GM12865 (cell line): ENCODE data around the gene NTRK2.

Experiments used
- DNase-seq: peaks from one replicate; pipeline ENCODE4 v3.0.0; 2010; ENCODE audit warnings: low read depth
- H3K4me3 ChIP-seq: 2 replicates; pipeline ENCODE4 v1.5.1; 2011; ENCODE audit warnings: mild to moderate bottlenecking, low read depth, low read length, control low read depth
- CTCF ChIP-seq: IDR thresholded peaks from 2 replicates; pipeline ENCODE4 v1.5.1; 2011; ENCODE audit warnings: low read length, control low read depth, low read depth, inconsistent platforms; ENCODE audit not compliant: insufficient read depth; ENCODE audit errors: missing control alignments

Gene NTRK2

GRCh38 chr9:84959339-84959738, 289.8 kb downstream of the NTRK2 start:
- no peak for DNase-seq
- no peak for TF ChIP-seq CTCF

GRCh38 chr9:84966876-84967830, 297.6 kb downstream of the NTRK2 start:
- peak; percentile 24 for TF ChIP-seq CTCF
- H3K4me3 ChIP-seq, result no peak overlapping the region
- DNase-seq, result peak; percentile 23

More at GRCh38 chr9:84959339-84959738, 289.8 kb downstream of the NTRK2 start:
- no peak overlapping the region for H3K4me3 ChIP-seq

GRCh38 chr9:84969084-84969483, 299.6 kb downstream of the NTRK2 start:
- H3K4me3 ChIP-seq, result no peak overlapping the region
- no peak for TF ChIP-seq CTCF
- no peak for DNase-seq

- H3K4me3 ChIP-seq, result no peak overlapping the region
Measured at GRCh38 chr9:84969736-84970135, 300.2 kb downstream of the NTRK2 start.

GRCh38 chr9:84970432-84970831, 300.9 kb downstream of the NTRK2 start:
- no peak for DNase-seq
- TF ChIP-seq CTCF, result no peak

More at GRCh38 chr9:84969736-84970135, 300.2 kb downstream of the NTRK2 start:
- TF ChIP-seq CTCF, result no peak
- no peak for DNase-seq

GRCh38 chr9:84971571-84971970, 302.0 kb downstream of the NTRK2 start:
- no peak for TF ChIP-seq CTCF
- DNase-seq, result no peak
- no peak overlapping the region for H3K4me3 ChIP-seq

More at GRCh38 chr9:84970432-84970831, 300.9 kb downstream of the NTRK2 start:
- H3K4me3 ChIP-seq, result no peak overlapping the region
